HEK293T (cell line): ENCODE measurements around the gene PEAK1.

ENCODE experiments used
- ELF4 ChIP-seq: fragments of 450-650 bp; IDR thresholded peaks from 2 replicates; pipeline ENCODE4 v1.6.1; 2017; ENCODE audit warnings: antibody characterized with exemption
- FOXK2 ChIP-seq: fragments of 450-650 bp; IDR thresholded peaks from 2 replicates; pipeline ENCODE4 v1.6.1; 2016; ENCODE audit warnings: mild to moderate bottlenecking
- FOXM1 ChIP-seq: fragments of 450-650 bp; IDR thresholded peaks from 2 replicates; pipeline ENCODE4 v1.6.1; 2017; ENCODE audit warnings: mild to moderate bottlenecking, borderline replicate concordance
- SP1 ChIP-seq: fragments of 450-650 bp; IDR thresholded peaks from 2 replicates; pipeline ENCODE4 v1.6.1; 2017

DNA sequence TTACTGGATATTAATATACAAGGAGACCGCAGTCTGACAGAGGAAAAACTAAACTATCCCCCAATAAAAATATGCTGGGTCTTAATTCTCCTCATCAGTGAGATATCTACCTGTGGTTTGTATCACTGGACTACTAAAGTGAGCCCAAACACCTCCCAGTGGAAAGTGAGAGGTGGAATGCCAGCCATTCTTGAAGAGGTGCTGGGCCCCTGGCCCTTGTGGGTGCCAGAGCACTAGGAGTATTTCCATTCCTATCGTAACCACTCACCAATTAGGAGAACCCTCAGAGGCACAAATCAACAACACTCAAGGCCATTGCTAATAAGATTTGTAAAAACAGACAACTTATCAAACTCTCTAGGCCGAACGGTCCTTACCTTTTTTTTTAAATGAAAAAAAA, 227.5 kb downstream of the PEAK1 start:
- TF ChIP-seq FOXM1 (no peak), FOXK2 (no peak), SP1 (no peak), ELF4 (no peak)
